GM23338 (cell line): ENCODE data around the gene SIK2. TPM values are rescaled to one million over a fixed set of nuclear protein-coding genes. Genes with fewer than 3 reads are reported as not detected.

Source experiments
- ATAC-seq: fragments of 200-7000 bp; cut with Tn5 transposase; 3 replicates; pipeline ENCODE4 v1.9.1; 2020
- DNase-seq: peaks from one replicate; pipeline ENCODE4 v3.0.0-alpha.2; 2015; ENCODE audit warnings: low spot score
- H2AFZ ChIP-seq: fragments of 200-600 bp; sonication (generic); 2 replicates; pipeline ENCODE4 v1.8.0; 2016; ENCODE audit warnings: antibody characterized with exemption, mild to moderate bottlenecking, moderate library complexity
- H3F3A ChIP-seq: fragments of 200-600 bp; sonication (generic); replicated peaks from 2 replicates; pipeline ENCODE4 v1.8.0; 2017; ENCODE audit warnings: antibody characterized with exemption, mixed run types, low read depth
- H3K27ac ChIP-seq: fragments of 200-600 bp; sonication (generic); 2 replicates; pipeline ENCODE4 v1.6.1; 2016; ENCODE audit warnings: low read depth
- H3K27me3 ChIP-seq: fragments of 200-600 bp; sonication (generic); 2 replicates; pipeline ENCODE4 v1.8.0; 2016; ENCODE audit warnings: mild to moderate bottlenecking, mixed run types, moderate library complexity; ENCODE audit not compliant: insufficient read depth
- H3K36me3 ChIP-seq: fragments of 200-600 bp; sonication (generic); 2 replicates; pipeline ENCODE4 v1.8.0; 2016; ENCODE audit warnings: mild to moderate bottlenecking; ENCODE audit not compliant: insufficient read depth
- H3K4me1 ChIP-seq: fragments of 200-600 bp; sonication (generic); 2 replicates; pipeline ENCODE4 v1.8.0; 2016; ENCODE audit warnings: mild to moderate bottlenecking, moderate library complexity; ENCODE audit not compliant: insufficient read depth
- H3K4me2 ChIP-seq: fragments of 200-600 bp; sonication (generic); 2 replicates; pipeline ENCODE4 v1.7.1; 2017; ENCODE audit warnings: mixed run types
- H3K4me3 ChIP-seq: fragments of 200-600 bp; sonication (generic); 2 replicates; pipeline ENCODE4 v1.6.1; 2016; ENCODE audit warnings: mixed run types
- H3K79me2 ChIP-seq: fragments of 200-600 bp; sonication (generic); replicated peaks from 2 replicates; pipeline ENCODE4 v1.8.0; 2017; ENCODE audit warnings: mild to moderate bottlenecking; ENCODE audit not compliant: insufficient read depth
- H3K9me2 ChIP-seq: fragments of 200-600 bp; sonication (generic); 2 replicates; pipeline ENCODE4 v1.8.0; 2017; ENCODE audit not compliant: insufficient read depth
- H4K20me1 ChIP-seq: fragments of 200-600 bp; sonication (generic); replicated peaks from 2 replicates; pipeline ENCODE4 v1.8.0; 2017; ENCODE audit warnings: mild to moderate bottlenecking; ENCODE audit not compliant: insufficient read depth
- H3K27ac Mint-ChIP-seq: 2 replicates; pipeline ENCODE4 v1.8.0; 2020; ENCODE audit warnings: inconsistent platforms, mild to moderate bottlenecking, moderate library complexity, mixed read lengths
- H3K27me3 Mint-ChIP-seq: 3 replicates; pipeline ENCODE4 v1.8.0; 2022; ENCODE audit warnings: low read depth, mild to moderate bottlenecking, moderate library complexity, mixed read lengths, inconsistent platforms; ENCODE audit not compliant: insufficient read depth, poor library complexity
- H3K36me3 Mint-ChIP-seq: 3 replicates; pipeline ENCODE4 v1.8.0; 2021; ENCODE audit warnings: low read depth, mild to moderate bottlenecking, inconsistent platforms, moderate library complexity, mixed read lengths
- H3K4me1 Mint-ChIP-seq: 3 replicates; pipeline ENCODE4 v1.8.0; 2020; ENCODE audit warnings: mild to moderate bottlenecking, inconsistent platforms, mixed read lengths
- H3K4me3 Mint-ChIP-seq: 3 replicates; pipeline ENCODE4 v1.8.0; 2021; ENCODE audit warnings: moderate library complexity, mild to moderate bottlenecking, inconsistent platforms, mixed read lengths
- H3K9me3 Mint-ChIP-seq: 3 replicates; pipeline ENCODE4 v1.8.0; 2020; ENCODE audit warnings: moderate library complexity, mild to moderate bottlenecking, inconsistent platforms, mixed read lengths
- CREB1 ChIP-seq: fragments of 250-450 bp; sonication (Bioruptor Pico); IDR thresholded peaks from 2 replicates; pipeline ENCODE4 v1.5.0; 2020; ENCODE audit warnings: low read depth, mild to moderate bottlenecking, moderate library complexity
- ETS1 ChIP-seq: IDR thresholded peaks from 2 replicates; pipeline ENCODE4 v1.6.1; 2016; ENCODE audit warnings: antibody characterized with exemption
- EZH2 ChIP-seq: fragments of 200-600 bp; sonication (generic); IDR thresholded peaks from one replicate; pipeline ENCODE4 v1.8.0; 2017; ENCODE audit warnings: antibody characterized with exemption, mild to moderate bottlenecking, low read depth; ENCODE audit not compliant: unreplicated experiment
- EZH2phosphoT487 ChIP-seq: fragments of 200-600 bp; sonication (generic); IDR thresholded peaks from one replicate; pipeline ENCODE4 v1.8.1; 2018; ENCODE audit warnings: antibody characterized with exemption; ENCODE audit not compliant: unreplicated experiment
- JUNB ChIP-seq: IDR thresholded peaks from one replicate; pipeline ENCODE4 v1.6.1; 2016; ENCODE audit warnings: antibody characterized with exemption; ENCODE audit not compliant: unreplicated experiment
- NANOG ChIP-seq: IDR thresholded peaks from 2 replicates; pipeline ENCODE4 v1.6.1; 2016; ENCODE audit warnings: antibody characterized with exemption, borderline replicate concordance
- POLR2AphosphoS5 ChIP-seq: IDR thresholded peaks from 2 replicates; pipeline ENCODE4 v1.6.1; 2016; ENCODE audit warnings: antibody characterized with exemption, low read depth
- STAT1 ChIP-seq: IDR thresholded peaks from one replicate; pipeline ENCODE4 v1.6.1; 2016; ENCODE audit warnings: antibody characterized with exemption; ENCODE audit not compliant: unreplicated experiment
- ZNF114 ChIP-seq: fragments of 250-450 bp; sonication (Bioruptor Pico); IDR thresholded peaks from 2 replicates; pipeline ENCODE4 v1.5.0; 2020; ENCODE audit warnings: mild to moderate bottlenecking, moderate library complexity
- ZNF331 ChIP-seq: fragments of 250-450 bp; sonication (Bioruptor Pico); IDR thresholded peaks from 2 replicates; pipeline ENCODE4 v1.5.0; 2020; ENCODE audit warnings: low read depth, mild to moderate bottlenecking, moderate library complexity
- polyA plus RNA-seq: library from polyadenylated mRNA; unstranded; fragments of >200 nt; fragmentation: Nextera tagmentation; extraction: Ambion mirVana; gene quantifications from 2 replicates; pipeline ENCODE4 v1.2.1, GENCODE V29; 2016
- total RNA-seq: library from RNA; depleted of rRNA; stranded (reverse); fragments of >200 nt; shearing (Covaris generic); gene quantifications from 2 replicates; pipeline ENCODE4 v1.2.3, GENCODE V29; 2014
- TF ChIP-seq, protein P1 (sequence below): IDR thresholded peaks from one replicate; pipeline ENCODE4 v1.6.1; 2018; ENCODE audit warnings: antibody characterized with exemption; ENCODE audit not compliant: unreplicated experiment
- TF ChIP-seq, protein P2 (sequence below), 2 experiments: fragments of 200-600 bp in 1 of 2; sonication (generic) in 1 of 2; conservative IDR thresholded peaks; 2 replicates each; pipeline versions ENCODE4 v1.5.1 to v1.6.1; 2016 to 2017; ENCODE audit warnings: antibody characterized with exemption in 2 of 2, low read depth in 2 of 2, mild to moderate bottlenecking in 2 of 2, moderate library complexity in 1 of 2

The SIK2 gene
- total and polyA plus RNA-seq, 2 experiments from 2014 or later: 2.3 to 6.7 TPM

- no peak for TF ChIP-seq CREB1 (CRISPR knock-in tag)
- no peak for TF ChIP-seq EZH2
- TF ChIP-seq, protein P1, sequence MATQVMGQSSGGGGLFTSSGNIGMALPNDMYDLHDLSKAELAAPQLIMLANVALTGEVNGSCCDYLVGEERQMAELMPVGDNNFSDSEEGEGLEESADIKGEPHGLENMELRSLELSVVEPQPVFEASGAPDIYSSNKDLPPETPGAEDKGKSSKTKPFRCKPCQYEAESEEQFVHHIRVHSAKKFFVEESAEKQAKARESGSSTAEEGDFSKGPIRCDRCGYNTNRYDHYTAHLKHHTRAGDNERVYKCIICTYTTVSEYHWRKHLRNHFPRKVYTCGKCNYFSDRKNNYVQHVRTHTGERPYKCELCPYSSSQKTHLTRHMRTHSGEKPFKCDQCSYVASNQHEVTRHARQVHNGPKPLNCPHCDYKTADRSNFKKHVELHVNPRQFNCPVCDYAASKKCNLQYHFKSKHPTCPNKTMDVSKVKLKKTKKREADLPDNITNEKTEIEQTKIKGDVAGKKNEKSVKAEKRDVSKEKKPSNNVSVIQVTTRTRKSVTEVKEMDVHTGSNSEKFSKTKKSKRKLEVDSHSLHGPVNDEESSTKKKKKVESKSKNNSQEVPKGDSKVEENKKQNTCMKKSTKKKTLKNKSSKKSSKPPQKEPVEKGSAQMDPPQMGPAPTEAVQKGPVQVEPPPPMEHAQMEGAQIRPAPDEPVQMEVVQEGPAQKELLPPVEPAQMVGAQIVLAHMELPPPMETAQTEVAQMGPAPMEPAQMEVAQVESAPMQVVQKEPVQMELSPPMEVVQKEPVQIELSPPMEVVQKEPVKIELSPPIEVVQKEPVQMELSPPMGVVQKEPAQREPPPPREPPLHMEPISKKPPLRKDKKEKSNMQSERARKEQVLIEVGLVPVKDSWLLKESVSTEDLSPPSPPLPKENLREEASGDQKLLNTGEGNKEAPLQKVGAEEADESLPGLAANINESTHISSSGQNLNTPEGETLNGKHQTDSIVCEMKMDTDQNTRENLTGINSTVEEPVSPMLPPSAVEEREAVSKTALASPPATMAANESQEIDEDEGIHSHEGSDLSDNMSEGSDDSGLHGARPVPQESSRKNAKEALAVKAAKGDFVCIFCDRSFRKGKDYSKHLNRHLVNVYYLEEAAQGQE: no peak
These were observed 25.3 kb downstream of the SIK2 start (continued) for GRCh38 chr11:111627591-111627990.

DNA sequence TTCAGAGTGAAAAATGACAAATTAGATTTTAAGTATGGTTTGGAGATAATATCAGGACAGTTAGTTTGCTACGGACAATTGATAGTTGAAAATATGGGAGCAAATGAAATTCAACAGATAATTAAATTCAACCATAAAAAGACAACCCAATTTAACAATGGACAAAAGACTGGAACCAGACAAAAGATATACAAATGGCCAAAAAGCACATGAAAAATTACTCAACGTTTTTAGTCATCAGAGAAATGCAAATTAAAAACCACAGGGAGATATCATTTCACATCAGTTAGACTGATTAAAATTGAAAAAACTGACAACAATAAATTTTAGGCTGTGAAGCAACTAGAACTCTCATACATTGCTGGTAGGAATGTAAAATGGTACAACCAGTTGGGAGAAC, 27.2 kb downstream of the SIK2 start:
- H3K27ac Mint-ChIP-seq: no peak overlapping the region
- H3K9me3 Mint-ChIP-seq: no peaks in the 10 kb centered on the region
- H3K27ac ChIP-seq: no peak overlapping the region
- H3F3A ChIP-seq: no peaks in the 10 kb centered on the region
- ATAC-seq (no peak), DNase-seq (no peak)
- no peak overlapping the region for H3K4me3 Mint-ChIP-seq
- H4K20me1 ChIP-seq: no peaks in the 10 kb centered on the region
- H3K4me1 ChIP-seq: no peaks in the 10 kb centered on the region
- H3K4me2 ChIP-seq: no peak overlapping the region
- H2AFZ ChIP-seq: no peak overlapping the region
- H3K79me2 ChIP-seq: no peaks in the 10 kb centered on the region
- peaks cover 9% of the 10 kb centered on the region for H3K4me1 Mint-ChIP-seq
- H3K36me3 Mint-ChIP-seq: no peaks in the 10 kb centered on the region
- no peaks in the 10 kb centered on the region for H3K27me3 ChIP-seq
- H3K27me3 Mint-ChIP-seq: peaks cover 5% of the 10 kb centered on the region
- no peaks in the 10 kb centered on the region for H3K9me2 ChIP-seq
- H3K36me3 ChIP-seq: no peaks in the 10 kb centered on the region
- H3K4me3 ChIP-seq: no peak overlapping the region
- TF ChIP-seq POLR2AphosphoS5 (no peak), ZNF331 (no peak), NANOG (no peak), JUNB (no peak), CREB1 (CRISPR knock-in tag) (no peak), EZH2 (no peak), EZH2phosphoT487 (no peak), STAT1 (no peak), ZNF114 (no peak), ETS1 (no peak)
- TF ChIP-seq, protein P2, sequence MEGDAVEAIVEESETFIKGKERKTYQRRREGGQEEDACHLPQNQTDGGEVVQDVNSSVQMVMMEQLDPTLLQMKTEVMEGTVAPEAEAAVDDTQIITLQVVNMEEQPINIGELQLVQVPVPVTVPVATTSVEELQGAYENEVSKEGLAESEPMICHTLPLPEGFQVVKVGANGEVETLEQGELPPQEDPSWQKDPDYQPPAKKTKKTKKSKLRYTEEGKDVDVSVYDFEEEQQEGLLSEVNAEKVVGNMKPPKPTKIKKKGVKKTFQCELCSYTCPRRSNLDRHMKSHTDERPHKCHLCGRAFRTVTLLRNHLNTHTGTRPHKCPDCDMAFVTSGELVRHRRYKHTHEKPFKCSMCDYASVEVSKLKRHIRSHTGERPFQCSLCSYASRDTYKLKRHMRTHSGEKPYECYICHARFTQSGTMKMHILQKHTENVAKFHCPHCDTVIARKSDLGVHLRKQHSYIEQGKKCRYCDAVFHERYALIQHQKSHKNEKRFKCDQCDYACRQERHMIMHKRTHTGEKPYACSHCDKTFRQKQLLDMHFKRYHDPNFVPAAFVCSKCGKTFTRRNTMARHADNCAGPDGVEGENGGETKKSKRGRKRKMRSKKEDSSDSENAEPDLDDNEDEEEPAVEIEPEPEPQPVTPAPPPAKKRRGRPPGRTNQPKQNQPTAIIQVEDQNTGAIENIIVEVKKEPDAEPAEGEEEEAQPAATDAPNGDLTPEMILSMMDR (conservative IDR thresholded peaks at IDR 0.05; ENCODE audit: low read depth in 2 of 2): no peak
- TF ChIP-seq, protein P1: no peak
